GM19468 (cell line): ENCODE results near the gene SUMO4.

Experiments used
- ATAC-seq: cut with Tn5 transposase; IDR thresholded peaks from one replicate; pipeline ENCODE4 v1.9.1; 2021; ENCODE audit warnings: mild to moderate bottlenecking, moderate library complexity, moderate number of reproducible peaks; ENCODE audit not compliant: unreplicated experiment; ENCODE audit errors: extremely low read depth

SUMO4 gene

DNA sequence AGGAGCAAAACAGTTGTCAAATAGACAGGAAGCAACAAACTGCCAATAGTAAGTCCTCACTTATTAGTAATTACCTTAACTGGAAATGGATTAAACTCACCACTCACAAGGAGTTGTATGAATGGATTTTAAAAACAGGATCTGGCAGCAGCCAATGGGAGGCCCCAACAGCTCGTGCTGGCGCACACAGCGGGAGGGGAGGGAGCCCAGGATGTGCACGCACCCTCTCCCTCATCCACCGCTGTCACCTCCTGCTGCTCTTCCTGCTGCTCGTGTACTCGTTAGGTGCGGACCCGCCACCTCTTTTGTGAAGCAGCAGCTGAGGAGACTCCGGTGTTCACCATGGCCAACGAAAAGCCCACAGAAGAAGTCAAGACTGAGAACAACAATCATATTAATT lies at the start of gene SUMO4:
Gene SUMO4, plus strand, starts transcription at position 213 of the 400 bp plus-strand sequence. Its CDS starts 130 bp downstream, at position 343.
- ATAC-seq: no peak

DNA sequence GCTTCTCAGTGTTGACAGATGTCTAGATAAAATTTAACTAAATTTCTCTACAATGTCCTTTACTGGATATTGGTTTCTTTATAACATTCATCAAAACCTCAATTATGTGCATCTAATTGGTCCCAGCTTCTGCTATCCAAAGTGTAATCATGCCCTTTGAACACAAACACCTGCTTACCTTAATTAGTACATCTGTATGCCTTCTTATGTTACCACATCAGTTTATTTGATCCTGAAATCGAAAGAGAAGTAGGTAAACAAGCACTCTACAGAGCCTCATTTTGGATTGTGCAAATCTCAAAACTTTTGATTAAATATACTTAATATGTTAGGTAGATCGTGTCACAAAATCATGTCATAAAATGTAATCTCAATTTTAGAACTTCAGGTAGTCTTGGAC lies 46.1 kb upstream of the SUMO4 start:
- no peak for ATAC-seq

DNA sequence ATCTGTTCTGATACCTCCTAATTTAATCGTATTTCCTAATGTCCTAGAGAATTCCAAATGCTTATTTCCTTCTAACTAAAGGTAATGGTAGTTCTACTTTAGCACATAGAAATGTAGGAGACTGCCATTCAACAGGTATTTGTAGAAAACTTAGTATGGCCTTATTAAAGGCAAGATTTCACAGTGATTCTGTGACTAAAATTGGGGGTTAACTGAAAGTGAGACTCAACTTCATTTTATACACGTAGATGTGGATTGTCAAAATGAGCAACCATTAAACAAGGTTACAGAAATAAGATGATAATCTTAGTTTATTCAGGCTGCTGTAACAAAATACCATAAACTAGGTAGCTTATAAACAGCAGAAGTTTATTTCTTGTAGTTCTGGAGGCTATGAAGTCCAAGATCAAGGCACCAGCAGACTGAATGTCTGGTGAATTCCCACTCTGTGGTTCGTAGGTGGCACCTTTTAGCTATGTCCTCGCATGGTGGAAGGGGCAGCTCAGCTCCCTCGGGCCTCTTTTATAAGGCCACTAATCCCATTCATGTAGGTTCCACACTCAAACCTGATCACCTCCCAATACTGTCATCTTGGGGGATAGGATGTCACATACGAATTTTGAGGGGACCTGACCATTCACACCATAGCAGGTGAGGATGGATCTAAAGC lies 43.8 kb upstream of the SUMO4 start:
- no peak for ATAC-seq

DNA sequence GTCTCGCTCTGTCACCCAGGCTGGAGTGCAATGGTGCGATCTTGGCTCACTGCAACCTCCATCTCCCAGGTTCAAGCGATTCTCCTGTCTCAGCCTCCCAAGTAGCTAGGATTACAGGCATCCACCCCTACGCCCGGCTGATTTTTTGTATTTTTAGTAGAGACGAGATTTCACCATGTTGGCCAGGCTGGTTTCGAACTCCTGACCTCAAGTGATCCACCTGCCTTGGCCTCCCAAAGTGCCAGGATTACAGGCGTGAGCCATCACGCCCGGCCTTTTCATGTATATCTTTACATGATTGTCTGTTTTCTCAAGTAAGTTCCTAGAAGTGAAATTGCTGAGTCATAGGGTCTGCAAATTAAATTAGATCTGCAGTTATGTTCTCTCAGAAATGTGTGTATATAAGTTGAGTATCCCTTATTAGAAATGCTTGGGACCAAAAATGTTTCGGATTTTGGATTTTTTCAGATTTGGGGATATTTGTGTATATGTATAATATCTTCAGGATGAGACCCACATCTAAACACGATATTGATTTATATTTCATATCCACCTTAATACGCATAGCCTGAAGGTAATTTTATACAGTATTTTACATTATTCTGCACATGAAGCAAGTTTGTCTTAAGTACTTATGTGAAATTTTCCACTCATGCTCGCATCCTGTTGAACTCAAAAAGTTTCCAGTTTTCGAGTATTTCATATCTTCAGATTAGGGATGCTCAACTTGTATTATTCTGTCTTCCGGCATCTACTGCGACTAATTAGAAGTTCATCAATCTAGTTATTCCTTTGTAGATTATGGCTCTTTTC lies 42.1 kb upstream of the SUMO4 start:
- no peak for ATAC-seq

DNA sequence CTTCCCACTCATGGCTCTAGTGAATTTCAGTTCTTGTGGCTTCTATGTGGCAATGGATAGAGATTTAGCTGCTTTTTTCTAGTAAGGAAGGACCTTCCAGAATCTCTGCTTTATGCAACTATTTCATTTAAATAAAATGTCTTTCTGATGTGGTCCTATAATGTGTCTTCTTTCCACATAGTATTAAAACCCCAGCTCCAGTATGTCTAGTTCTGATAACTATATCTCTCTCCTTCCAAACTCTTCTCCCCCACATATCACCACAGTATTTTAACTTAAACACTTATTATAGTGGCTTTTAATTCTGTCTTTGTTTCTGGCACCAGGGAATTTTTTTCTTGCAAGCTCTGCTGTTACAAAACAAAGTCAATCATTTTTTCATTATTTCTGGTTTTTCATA lies 40.6 kb upstream of the SUMO4 start:
- no peak for ATAC-seq

DNA sequence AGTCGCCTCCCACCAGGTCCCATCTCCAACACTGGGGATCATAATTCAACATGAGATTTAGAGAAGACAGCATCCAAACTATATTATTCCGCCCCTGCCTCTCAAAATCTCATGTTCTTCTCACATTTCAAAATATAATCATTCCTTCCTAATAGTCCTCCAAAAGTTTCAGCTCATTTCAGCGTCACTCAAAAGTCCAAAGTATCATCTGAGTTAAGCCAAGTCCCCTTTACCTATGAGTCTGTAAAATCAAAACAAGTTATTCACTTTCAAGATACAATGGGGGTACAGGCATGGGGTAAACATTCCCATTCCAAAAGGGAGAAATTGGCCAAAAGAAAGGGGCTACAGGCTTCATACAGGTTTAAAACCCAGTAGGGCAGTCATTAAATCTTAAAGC lies 39.5 kb upstream of the SUMO4 start:
- no peak for ATAC-seq

DNA sequence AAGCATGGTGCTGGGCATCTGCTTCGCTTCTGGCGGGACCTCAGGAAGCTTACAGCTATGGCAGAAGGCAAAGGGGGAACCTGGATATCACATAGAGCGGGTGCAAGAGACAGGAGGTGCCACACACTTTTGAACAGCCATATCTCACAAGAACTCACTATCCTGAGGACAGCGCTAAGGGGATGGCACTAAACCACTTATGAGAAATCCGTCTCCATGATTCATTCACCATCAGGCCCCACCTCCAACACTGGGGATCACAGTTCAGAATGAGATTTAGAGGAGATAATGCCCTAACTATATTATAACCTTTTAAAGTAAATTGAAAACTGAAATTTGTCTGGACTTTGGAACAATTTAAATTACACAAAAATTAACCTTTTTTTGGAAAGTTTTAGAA lies 37.8 kb upstream of the SUMO4 start:
- ATAC-seq: no peak

DNA sequence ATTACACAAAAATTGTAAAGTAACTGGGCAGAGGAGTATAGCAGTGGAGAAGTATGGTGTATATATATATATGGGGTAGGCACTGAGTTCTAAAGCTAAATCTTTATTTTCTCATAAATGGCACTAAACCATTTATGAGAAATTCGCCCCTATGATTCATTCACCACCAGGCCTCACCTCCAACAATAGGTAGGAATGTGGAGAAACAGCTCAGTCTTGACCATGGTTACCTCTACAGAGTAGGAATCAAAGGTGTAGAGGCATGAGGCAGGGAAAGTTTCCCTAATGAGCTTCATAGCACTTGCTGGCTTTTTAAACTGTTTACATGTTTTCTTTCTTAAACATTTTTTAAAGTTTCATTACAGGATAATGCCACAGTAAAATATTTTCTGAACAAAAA lies 36.9 kb upstream of the SUMO4 start:
- ATAC-seq: no peak

DNA sequence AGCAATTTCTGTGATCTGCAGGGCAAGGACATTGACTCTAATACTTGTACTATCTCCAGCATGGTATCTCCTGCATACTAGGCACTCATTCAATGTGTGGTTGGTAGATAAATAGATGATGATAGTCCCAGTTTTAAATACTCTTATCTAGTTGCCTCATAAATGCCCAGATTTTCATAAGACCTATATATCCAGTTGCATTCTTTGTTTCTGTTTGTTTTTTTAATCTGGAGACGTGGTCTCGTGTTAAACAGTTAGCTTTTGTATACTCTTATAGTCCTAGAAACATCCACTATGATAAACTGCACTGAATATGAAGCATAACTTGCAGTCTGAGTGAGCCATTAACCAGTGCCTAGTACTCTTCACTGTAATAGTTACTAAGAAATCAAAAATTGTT lies 35.5 kb upstream of the SUMO4 start:
- ATAC-seq: no peak

DNA sequence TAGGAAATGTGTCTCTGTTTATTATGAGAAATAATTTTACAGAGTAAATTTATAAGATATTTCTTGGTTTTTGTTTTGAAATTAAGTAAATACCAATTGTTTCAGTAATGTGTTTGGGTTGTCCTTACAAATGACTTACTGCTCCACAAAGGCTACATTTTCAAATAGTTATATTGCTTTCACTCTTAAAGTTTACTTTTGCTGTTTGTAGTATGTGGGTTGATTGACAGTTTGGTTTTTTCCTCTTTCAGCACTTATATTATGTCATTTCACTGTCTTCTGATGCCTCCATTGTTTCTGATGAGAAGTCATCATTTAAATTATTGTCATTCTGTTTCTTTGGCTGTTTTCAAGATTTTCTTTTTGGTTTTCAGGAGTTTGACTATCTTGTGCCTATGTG lies 34.9 kb upstream of the SUMO4 start:
- ATAC-seq: no peak

DNA sequence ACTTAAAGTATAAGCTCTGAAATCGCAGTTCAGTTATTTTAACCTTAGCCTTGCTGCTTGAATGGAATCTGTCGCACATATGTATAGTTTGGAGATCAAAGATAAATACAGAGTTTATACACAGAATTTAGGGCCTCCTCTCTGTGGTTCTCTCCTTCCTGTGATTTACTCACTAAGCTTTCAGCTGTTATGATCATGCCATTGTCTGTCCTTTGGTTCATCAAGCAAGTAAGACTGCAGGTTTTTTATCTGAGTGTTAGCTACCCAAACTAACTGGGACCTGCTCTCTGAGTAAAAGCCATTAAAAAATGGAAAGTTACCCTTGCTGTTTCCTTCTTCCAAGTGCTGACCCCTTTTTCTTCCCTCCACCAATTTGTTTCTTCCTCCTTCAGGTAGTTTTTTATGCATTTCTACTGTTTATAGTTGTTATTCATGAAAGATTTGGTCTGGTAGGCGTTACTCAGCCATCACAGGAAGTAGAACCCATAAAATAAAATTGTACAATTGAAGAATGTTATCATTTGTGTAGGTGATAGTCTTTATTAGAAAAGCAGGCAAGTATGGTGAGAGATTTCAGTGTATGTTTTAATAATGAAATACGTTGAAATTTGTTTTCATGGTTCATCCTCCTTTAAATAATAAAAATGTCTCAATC lies 33.7 kb upstream of the SUMO4 start:
- ATAC-seq: no peak

DNA sequence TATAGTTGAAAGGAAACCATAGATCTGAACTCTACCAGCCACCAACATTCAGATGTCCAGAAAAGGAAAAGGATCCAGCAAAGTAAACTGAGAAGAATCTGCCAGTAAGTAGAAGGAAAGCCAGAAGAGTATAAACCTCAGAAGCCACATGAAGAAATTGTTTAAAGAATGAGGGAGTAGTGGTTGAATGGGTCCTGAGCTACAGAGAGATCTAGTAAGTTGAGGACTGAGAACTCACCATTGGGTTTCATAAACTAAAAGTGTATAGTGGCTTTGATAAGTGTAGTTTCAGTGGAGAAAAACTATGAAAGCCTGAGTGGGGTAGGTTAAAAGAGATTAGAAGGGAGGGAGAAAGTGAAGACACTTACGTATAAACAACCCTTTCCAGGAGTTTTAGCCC lies 32.0 kb upstream of the SUMO4 start:
- no peak for ATAC-seq

DNA sequence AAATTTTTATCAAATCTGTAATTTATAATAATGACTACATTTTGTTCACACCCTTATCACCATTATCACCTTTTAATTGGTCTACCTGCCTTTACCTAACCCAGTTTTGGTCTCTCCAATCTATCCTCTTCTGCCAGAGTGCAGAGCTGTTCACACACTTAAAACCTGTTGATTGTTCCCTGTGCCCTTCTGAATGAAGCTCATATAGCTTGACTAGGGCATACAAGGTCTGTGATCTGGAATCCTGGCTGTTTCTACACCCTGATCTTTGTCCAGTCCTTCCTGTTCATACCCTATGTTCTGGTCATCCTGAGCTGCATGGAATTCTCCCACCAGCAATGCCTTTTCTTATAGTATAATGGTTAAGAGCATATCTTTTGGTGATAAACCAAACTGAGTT lies 28.9 kb upstream of the SUMO4 start:
- ATAC-seq: no peak

DNA sequence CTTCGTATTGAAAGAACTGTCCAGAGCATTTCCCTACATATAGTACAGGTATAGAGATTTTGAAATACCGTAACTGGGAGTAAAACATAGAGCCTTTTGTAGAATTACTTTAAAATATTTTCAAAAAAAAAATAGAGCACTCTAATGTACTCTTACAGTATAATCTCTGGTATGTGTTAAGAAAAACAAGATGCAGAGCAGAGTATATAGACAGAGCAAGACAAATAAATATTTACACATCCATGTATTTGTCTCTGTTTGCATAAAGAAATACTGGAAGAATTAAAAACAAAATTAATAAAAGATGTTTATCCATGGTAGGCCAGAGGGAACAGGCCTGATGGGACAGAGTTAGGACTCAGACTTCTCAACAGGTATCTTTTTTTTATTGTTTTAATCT lies 28.0 kb upstream of the SUMO4 start:
- no peak for ATAC-seq

DNA sequence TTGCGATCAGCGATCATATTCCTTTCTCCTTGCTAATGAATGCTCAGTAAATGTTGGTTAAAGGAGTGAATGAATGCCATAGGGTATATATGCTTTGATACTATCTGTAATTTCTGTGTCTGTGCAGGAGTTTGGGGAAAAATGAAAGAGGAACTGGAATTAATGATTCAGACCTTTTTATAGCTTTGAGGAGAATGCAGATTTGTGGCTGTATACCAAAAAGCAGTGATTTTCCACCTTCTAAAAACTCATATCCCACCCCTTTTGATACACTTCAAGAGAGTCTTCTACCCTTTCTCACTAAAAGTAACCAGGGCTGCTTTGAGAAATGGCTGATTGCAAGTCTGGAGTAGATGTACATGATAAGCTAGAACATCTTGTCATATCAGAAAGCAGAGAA lies 26.6 kb upstream of the SUMO4 start:
- no peak for ATAC-seq

DNA sequence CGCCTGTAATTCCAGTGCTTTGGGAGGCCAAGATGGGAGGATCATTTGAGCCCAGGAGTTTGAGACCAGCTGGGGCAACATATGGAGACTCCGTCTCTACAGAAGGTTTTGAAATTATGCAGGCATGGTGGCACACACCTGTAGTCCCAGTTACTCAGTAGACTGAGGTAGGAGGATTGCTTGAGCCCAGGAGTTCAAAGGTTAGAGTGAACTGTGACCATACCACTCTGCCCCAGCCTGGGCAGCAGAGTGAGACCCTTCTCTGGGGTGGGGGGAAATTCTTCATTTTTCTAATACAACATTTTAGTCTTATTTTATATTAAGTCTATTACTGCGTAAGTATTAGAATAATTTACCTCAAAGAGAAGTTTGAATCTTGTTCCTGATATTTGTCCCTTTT lies 20.1 kb upstream of the SUMO4 start:
- ATAC-seq: no peak

DNA sequence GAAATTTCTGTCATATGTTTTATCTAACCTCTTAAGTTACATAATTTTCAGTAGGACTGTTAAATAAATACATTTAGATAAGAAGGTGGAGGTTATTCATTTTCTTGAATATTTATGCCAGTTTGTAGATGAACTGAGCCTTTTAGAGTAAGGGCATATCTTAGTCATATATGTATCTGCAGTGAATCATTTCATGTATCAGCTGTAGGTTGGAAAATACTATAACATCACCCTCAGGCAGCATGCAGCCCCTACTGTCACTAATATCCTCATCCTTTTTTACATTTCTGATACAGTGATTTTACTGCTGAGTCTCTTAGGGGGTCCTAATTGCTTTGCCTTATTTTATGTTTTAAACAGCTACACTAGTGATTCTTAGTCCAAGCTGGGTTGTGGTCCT lies 19.5 kb upstream of the SUMO4 start:
- ATAC-seq: no peak

DNA sequence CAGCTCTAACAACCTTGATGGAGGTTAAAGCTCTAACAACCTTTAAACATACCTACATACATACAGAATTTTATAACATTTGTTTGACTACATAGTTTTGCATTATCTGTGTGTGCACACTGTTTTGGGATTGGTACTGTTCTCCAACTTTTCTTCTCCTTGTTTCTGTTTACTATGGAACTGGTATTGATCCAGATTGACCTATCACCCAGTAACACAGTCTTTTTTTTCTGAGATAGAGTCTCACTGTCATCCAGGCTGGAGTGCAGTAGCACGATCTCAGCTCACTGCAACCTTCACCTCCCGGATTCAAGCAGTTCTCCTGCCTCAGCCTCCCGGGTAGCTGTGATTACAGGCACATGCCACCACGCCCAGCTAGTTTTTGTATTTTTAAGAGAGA lies 16.7 kb upstream of the SUMO4 start:
- no peak for ATAC-seq

DNA sequence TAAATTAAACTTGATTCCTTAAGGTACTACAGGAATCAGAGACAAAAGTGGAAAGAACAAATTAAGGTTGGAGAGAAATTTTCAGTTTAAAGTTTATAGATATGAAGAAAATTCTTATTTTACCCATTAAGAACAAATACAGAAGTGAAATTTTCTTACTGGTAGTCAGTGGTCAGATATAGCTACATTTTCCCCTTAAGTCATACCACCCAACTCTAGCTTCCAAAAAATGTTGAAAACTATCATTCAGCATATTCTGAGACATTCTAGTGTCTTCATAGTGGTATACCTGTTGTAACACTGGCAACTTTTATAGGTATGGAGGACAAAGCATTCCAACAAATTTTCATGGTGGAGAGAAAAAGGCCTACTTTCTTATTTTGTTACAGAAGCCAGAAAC lies 15.6 kb upstream of the SUMO4 start:
- no peak for ATAC-seq

DNA sequence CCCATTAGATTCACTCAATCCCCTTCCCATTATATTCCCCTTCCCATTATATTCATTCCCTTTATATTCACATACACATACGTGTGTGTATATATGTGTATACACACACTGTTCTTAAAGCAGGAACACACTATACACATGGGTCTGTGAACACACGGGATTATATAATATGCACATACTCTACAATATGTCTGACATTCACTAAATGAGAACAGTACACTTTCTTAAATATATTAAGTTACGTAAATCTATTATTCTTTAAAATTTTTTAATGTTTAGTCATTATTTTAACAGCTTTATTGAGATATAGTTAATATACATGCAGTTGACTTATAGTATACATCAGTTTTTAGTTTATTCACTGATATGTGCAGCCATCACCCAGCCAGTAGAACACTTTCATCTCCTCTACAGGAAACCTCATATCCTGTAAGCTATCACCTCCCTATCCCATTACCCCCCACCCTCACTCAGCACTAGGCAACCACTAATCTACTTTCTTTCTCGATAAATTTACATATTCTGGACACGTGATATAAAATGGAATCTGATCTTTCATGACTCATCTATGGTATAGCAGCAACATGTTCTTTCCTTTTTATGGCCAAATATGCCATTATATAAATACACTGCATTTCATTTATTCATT lies 13.9 kb upstream of the SUMO4 start:
- ATAC-seq: no peak
